ENCODE data around the gene PROZ.

DNA sequence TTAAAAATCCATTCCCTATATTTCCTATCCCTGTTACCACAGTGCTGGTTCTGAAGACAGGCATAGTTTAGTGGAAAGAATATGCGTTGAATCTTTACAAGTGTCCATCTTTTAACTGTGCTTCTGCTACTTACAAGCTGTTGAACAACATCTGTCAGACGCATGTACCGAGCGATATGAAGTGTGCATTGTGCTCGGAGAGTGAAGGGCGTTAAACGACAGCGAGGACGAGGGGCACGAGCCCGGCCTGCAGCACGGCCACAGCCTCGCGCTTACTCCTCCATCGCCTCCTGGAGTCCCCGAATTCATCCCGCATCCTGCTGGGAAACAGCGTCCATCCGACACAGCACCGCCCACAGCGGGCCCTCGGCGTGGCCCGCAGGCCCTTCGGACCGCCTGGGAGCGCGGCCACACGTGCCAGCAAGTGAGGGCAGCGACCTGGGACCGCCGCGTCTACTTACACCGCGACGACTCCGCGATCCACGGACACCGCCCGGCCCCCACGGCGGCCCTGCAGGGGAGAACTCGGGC, 49.5 kb downstream of the PROZ start:
- TF ChIP-seq FOXJ3 (CRISPR knock-in tag; IDR thresholded peaks at IDR 0.05), result no peak
- TF ChIP-seq, protein P1, sequence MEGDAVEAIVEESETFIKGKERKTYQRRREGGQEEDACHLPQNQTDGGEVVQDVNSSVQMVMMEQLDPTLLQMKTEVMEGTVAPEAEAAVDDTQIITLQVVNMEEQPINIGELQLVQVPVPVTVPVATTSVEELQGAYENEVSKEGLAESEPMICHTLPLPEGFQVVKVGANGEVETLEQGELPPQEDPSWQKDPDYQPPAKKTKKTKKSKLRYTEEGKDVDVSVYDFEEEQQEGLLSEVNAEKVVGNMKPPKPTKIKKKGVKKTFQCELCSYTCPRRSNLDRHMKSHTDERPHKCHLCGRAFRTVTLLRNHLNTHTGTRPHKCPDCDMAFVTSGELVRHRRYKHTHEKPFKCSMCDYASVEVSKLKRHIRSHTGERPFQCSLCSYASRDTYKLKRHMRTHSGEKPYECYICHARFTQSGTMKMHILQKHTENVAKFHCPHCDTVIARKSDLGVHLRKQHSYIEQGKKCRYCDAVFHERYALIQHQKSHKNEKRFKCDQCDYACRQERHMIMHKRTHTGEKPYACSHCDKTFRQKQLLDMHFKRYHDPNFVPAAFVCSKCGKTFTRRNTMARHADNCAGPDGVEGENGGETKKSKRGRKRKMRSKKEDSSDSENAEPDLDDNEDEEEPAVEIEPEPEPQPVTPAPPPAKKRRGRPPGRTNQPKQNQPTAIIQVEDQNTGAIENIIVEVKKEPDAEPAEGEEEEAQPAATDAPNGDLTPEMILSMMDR (IDR thresholded peaks at IDR 0.05), result no peak
- no peak for TF ChIP-seq TCF12 (IDR thresholded peaks at IDR 0.05)
- TF ChIP-seq POLR2AphosphoS5 (IDR thresholded peaks at IDR 0.05; ENCODE audit: low read depth, low read length), result no peak
- TF ChIP-seq TEAD4 (IDR thresholded peaks at IDR 0.05; ENCODE audit: borderline replicate concordance, insufficient read depth), result no peak
- TF ChIP-seq, protein P2, sequence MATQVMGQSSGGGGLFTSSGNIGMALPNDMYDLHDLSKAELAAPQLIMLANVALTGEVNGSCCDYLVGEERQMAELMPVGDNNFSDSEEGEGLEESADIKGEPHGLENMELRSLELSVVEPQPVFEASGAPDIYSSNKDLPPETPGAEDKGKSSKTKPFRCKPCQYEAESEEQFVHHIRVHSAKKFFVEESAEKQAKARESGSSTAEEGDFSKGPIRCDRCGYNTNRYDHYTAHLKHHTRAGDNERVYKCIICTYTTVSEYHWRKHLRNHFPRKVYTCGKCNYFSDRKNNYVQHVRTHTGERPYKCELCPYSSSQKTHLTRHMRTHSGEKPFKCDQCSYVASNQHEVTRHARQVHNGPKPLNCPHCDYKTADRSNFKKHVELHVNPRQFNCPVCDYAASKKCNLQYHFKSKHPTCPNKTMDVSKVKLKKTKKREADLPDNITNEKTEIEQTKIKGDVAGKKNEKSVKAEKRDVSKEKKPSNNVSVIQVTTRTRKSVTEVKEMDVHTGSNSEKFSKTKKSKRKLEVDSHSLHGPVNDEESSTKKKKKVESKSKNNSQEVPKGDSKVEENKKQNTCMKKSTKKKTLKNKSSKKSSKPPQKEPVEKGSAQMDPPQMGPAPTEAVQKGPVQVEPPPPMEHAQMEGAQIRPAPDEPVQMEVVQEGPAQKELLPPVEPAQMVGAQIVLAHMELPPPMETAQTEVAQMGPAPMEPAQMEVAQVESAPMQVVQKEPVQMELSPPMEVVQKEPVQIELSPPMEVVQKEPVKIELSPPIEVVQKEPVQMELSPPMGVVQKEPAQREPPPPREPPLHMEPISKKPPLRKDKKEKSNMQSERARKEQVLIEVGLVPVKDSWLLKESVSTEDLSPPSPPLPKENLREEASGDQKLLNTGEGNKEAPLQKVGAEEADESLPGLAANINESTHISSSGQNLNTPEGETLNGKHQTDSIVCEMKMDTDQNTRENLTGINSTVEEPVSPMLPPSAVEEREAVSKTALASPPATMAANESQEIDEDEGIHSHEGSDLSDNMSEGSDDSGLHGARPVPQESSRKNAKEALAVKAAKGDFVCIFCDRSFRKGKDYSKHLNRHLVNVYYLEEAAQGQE (IDR thresholded peaks at IDR 0.05; ENCODE audit: low read depth, low read length), result no peak
- TF ChIP-seq RAD21 (IDR thresholded peaks at IDR 0.05; ENCODE audit: low read length), result no peak
- TF ChIP-seq EP300 (IDR thresholded peaks at IDR 0.05; ENCODE audit: borderline replicate concordance in 1 of 2, low read depth in 1 of 2, low read length in 1 of 2), result no peak
- no peak; the same call in 1 of the 2 replicates for TF ChIP-seq SIN3A (IDR thresholded peaks at IDR 0.05; ENCODE audit: borderline replicate concordance, low read depth, low read length)
- TF ChIP-seq, protein P3, sequence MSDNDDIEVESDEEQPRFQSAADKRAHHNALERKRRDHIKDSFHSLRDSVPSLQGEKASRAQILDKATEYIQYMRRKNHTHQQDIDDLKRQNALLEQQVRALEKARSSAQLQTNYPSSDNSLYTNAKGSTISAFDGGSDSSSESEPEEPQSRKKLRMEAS (IDR thresholded peaks at IDR 0.05; ENCODE audit: low read depth), result peak; percentile 37; the same call in 1 of the 2 replicates
- TF ChIP-seq MXI1 (IDR thresholded peaks at IDR 0.05; ENCODE audit: low read depth, low read length), result peak; percentile 68
- TF ChIP-seq MEF2A (IDR thresholded peaks at IDR 0.05; ENCODE audit: borderline replicate concordance, low read depth), result no peak

All from SK-N-SH (cell line).